HepG2 (cell line): Measurements from ENCODE around the gene TBC1D14. TPM values are rescaled to one million over a fixed set of nuclear protein-coding genes. Genes with fewer than 3 reads are reported as not detected.

ENCODE experiments used
- ESRRA ChIP-seq: sonication (generic); formaldehyde crosslinking; IDR thresholded peaks from 2 replicates; pipeline ENCODE4 v1.5.1; 2020; ENCODE audit warnings: mild to moderate bottlenecking, low read depth, missing genetic modification reagents
- EZH2 ChIP-seq: conservative IDR thresholded peaks from 2 replicates; pipeline ENCODE4 v1.6.1; 2012; ENCODE audit warnings: mild to moderate bottlenecking, low read depth, low read length, moderate library complexity
- HNF4G ChIP-seq, 2 experiments: sonication (generic) in 1 of 2; formaldehyde crosslinking in 1 of 2; IDR thresholded peaks; 2 replicates each; pipeline versions ENCODE4 v1.4.0 to v1.6.1; 2011 to 2020; ENCODE audit warnings: borderline replicate concordance in 2 of 2, low read depth in 2 of 2, mild to moderate bottlenecking in 2 of 2, low read length in 1 of 2, missing genetic modification reagents in 1 of 2, moderate library complexity in 1 of 2
- POGZ ChIP-seq: sonication (generic); formaldehyde crosslinking; IDR thresholded peaks from 2 replicates; pipeline ENCODE4 v1.4.0; 2020; ENCODE audit warnings: mild to moderate bottlenecking, missing genetic modification reagents
- RBM22 ChIP-seq: fragments of 200-400 bp; formaldehyde crosslinking; optimal IDR thresholded peaks from 2 replicates; pipeline ENCODE3; 2017; ENCODE audit warnings: mild to moderate bottlenecking, low read length, moderate library complexity
- ZNF121 ChIP-seq: sonication (generic); formaldehyde crosslinking; IDR thresholded peaks from 2 replicates; pipeline ENCODE4 v1.5.0; 2020; ENCODE audit warnings: mild to moderate bottlenecking, missing genetic modification reagents
- ZNF331 ChIP-seq: sonication (generic); formaldehyde crosslinking; IDR thresholded peaks from 2 replicates; pipeline ENCODE4 v1.4.0; 2020; ENCODE audit warnings: missing genetic modification reagents
- ZNF441 ChIP-seq: sonication (generic); formaldehyde crosslinking; IDR thresholded peaks from 2 replicates; pipeline ENCODE4 v1.7.0; 2021; ENCODE audit warnings: missing genetic modification reagents, borderline replicate concordance
- ZNF563 ChIP-seq: sonication (generic); formaldehyde crosslinking; IDR thresholded peaks from 2 replicates; pipeline ENCODE4 v1.8.0; 2022; ENCODE audit warnings: mild to moderate bottlenecking, moderate library complexity, missing genetic modification reagents
- ZNF614 ChIP-seq: IDR thresholded peaks from 2 replicates; pipeline ENCODE4 v1.6.1; 2018; ENCODE audit warnings: missing biosample characterization, missing genetic modification reagents, inconsistent platforms, borderline replicate concordance
- ZNF710 ChIP-seq: sonication (generic); formaldehyde crosslinking; IDR thresholded peaks from 2 replicates; pipeline ENCODE4 v1.5.0; 2020; ENCODE audit warnings: mild to moderate bottlenecking, missing genetic modification reagents, borderline replicate concordance
- ZSCAN21 ChIP-seq: sonication (generic); formaldehyde crosslinking; IDR thresholded peaks from 2 replicates; pipeline ENCODE4 v1.8.0; 2022; ENCODE audit warnings: mild to moderate bottlenecking, missing genetic modification reagents, moderate library complexity, borderline replicate concordance
- polyA plus RNA-seq, 8 experiments: library from polyadenylated mRNA; depleted of rRNA in 3 of 8; stranded (reverse) in 7 of 8; unstranded in 1 of 8; fragments of >200 nt; fragmentation: Illumina TruSeq in 4 of 8; extraction: Trizol in 4 of 8; gene quantifications; 2 replicates each; pipeline versions ENCODE4 v1.2.1 to v1.2.3, GENCODE V29; 2011 to 2016; ENCODE audit warnings: low read depth in 4 of 8, missing spikeins in 1 of 8, mixed read lengths in 1 of 8; ENCODE audit not compliant: insufficient read depth in 1 of 8
- total RNA-seq, 5 experiments: library from RNA; depleted of rRNA; stranded (reverse); fragments of >200 nt; fragmentation: Illumina TruSeq; extraction: Trizol; gene quantifications; 2 replicates each; pipeline ENCODE4 v1.2.3, GENCODE V29; 2016; ENCODE audit warnings: low read depth in 1 of 5
- TF ChIP-seq, protein P1 (sequence below): sonication (generic); formaldehyde crosslinking; IDR thresholded peaks from 2 replicates; pipeline ENCODE4 v1.5.1; 2020; ENCODE audit warnings: mild to moderate bottlenecking, missing genetic modification reagents
- TF ChIP-seq, protein P2 (sequence below): fragments of 450-650 bp; IDR thresholded peaks from 2 replicates; pipeline ENCODE4 v1.6.1; 2017; ENCODE audit warnings: mild to moderate bottlenecking
- TF ChIP-seq, protein P3 (sequence below): IDR thresholded peaks from 2 replicates; pipeline ENCODE4 v1.4.0; 2020; ENCODE audit warnings: mild to moderate bottlenecking, missing genetic modification reagents

TBC1D14 gene
- total and polyA plus RNA-seq, 2 of the 13 experiments (the other 11 are each of a cell fraction or from before 2014, with no cell fraction given): 29.5 to 46.5 TPM

GRCh38 chr4:7034262-7035081 lies 124.8 kb downstream of the TBC1D14 start (continued):
- TF ChIP-seq, protein P1, sequence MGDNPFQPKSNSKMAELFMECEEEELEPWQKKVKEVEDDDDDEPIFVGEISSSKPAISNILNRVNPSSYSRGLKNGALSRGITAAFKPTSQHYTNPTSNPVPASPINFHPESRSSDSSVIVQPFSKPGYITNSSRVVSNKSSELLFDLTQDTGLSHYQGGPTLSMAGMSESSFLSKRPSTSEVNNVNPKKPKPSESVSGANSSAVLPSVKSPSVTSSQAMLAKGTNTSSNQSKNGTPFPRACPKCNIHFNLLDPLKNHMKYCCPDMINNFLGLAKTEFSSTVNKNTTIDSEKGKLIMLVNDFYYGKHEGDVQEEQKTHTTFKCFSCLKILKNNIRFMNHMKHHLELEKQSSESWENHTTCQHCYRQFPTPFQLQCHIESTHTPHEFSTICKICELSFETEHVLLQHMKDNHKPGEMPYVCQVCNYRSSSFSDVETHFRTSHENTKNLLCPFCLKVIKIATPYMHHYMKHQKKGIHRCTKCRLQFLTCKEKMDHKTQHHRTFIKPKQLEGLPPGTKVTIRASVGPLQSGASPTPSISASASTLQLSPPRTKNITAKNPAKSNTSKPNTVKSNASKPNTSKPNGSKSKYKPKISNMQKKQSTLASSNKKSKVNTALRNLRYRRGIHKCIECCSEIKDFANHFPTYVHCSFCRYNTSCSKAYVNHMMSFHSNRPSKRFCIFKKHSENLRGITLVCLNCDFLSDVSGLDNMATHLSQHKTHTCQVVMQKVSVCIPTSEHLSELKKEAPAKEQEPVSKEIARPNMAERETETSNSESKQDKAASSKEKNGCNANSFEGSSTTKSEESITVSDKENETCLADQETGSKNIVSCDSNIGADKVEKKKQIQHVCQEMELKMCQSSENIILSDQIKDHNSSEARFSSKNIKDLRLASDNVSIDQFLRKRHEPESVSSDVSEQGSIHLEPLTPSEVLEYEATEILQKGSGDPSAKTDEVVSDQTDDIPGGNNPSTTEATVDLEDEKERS: 0 out of 2 replicates have a peak, but pooled peaks have one; percentile 58
- peak; percentile 56; the same call in 1 of the 2 replicates for TF ChIP-seq ESRRA (CRISPR knock-in tag)
- peak; percentile 50; the same call in 1 of the 2 replicates for TF ChIP-seq POGZ
- TF ChIP-seq ZSCAN21 (CRISPR knock-in tag): 0 out of 2 replicates have a peak, but pooled peaks have one; percentile 30
- TF ChIP-seq HNF4G (IDR thresholded peaks at IDR 0.05; ENCODE audit: borderline replicate concordance, low read depth, low read length): no peak; the same call in 1 of the 2 replicates
- TF ChIP-seq HNF4G (CRISPR knock-in tag; IDR thresholded peaks at IDR 0.05; ENCODE audit: borderline replicate concordance, low read depth): peak; percentile 33; the same call in 1 of the 2 replicates
- peak; percentile 72; the same call in 1 of the 2 replicates for TF ChIP-seq ZNF121 (CRISPR knock-in tag)
- peak; percentile 32; the same call in 1 of the 2 replicates for TF ChIP-seq ZNF614 (CRISPR knock-in tag)
- peak; percentile 32; the same call in 1 of the 2 replicates for TF ChIP-seq ZNF710 (CRISPR knock-in tag)
- TF ChIP-seq, protein P2, sequence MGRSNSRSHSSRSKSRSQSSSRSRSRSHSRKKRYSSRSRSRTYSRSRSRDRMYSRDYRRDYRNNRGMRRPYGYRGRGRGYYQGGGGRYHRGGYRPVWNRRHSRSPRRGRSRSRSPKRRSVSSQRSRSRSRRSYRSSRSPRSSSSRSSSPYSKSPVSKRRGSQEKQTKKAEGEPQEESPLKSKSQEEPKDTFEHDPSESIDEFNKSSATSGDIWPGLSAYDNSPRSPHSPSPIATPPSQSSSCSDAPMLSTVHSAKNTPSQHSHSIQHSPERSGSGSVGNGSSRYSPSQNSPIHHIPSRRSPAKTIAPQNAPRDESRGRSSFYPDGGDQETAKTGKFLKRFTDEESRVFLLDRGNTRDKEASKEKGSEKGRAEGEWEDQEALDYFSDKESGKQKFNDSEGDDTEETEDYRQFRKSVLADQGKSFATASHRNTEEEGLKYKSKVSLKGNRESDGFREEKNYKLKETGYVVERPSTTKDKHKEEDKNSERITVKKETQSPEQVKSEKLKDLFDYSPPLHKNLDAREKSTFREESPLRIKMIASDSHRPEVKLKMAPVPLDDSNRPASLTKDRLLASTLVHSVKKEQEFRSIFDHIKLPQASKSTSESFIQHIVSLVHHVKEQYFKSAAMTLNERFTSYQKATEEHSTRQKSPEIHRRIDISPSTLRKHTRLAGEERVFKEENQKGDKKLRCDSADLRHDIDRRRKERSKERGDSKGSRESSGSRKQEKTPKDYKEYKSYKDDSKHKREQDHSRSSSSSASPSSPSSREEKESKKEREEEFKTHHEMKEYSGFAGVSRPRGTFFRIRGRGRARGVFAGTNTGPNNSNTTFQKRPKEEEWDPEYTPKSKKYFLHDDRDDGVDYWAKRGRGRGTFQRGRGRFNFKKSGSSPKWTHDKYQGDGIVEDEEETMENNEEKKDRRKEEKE: no peak
- peak; percentile 92 for TF ChIP-seq RBM22
- TF ChIP-seq ZNF563 (CRISPR knock-in tag): peak; percentile 99
- TF ChIP-seq ZNF331 (CRISPR knock-in tag): 0 out of 2 replicates have a peak, but pooled peaks have one; percentile 7
- TF ChIP-seq, protein P3, sequence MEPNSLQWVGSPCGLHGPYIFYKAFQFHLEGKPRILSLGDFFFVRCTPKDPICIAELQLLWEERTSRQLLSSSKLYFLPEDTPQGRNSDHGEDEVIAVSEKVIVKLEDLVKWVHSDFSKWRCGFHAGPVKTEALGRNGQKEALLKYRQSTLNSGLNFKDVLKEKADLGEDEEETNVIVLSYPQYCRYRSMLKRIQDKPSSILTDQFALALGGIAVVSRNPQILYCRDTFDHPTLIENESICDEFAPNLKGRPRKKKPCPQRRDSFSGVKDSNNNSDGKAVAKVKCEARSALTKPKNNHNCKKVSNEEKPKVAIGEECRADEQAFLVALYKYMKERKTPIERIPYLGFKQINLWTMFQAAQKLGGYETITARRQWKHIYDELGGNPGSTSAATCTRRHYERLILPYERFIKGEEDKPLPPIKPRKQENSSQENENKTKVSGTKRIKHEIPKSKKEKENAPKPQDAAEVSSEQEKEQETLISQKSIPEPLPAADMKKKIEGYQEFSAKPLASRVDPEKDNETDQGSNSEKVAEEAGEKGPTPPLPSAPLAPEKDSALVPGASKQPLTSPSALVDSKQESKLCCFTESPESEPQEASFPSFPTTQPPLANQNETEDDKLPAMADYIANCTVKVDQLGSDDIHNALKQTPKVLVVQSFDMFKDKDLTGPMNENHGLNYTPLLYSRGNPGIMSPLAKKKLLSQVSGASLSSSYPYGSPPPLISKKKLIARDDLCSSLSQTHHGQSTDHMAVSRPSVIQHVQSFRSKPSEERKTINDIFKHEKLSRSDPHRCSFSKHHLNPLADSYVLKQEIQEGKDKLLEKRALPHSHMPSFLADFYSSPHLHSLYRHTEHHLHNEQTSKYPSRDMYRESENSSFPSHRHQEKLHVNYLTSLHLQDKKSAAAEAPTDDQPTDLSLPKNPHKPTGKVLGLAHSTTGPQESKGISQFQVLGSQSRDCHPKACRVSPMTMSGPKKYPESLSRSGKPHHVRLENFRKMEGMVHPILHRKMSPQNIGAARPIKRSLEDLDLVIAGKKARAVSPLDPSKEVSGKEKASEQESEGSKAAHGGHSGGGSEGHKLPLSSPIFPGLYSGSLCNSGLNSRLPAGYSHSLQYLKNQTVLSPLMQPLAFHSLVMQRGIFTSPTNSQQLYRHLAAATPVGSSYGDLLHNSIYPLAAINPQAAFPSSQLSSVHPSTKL (CRISPR knock-in tag): peak; percentile 73
- no peak for TF ChIP-seq EZH2
- TF ChIP-seq ZNF441 (CRISPR knock-in tag): peak; percentile 87
